Fibroblast of skin of left quadriceps (primary cell): ENCODE results near the gene GRIP1.

ENCODE experiments used
- DNase-seq, 2 experiments: peaks; one replicate each; pipeline ENCODE4 v3.0.0-alpha.2; 2013; ENCODE audit warnings: low read depth in 2 of 2

The GRIP1 gene

GRCh38 chr12:66640691-66641460 is 38.0 kb downstream of the GRIP1 start:
- DNase-seq = no peak

GRCh38 chr12:66638666-66639065 is 40.2 kb downstream of the GRIP1 start:
- no peak for DNase-seq

- peak; percentile 56 to 57 for DNase-seq
These were observed 41.1 kb downstream of the GRIP1 start for GRCh38 chr12:66637699-66638301.

GRCh38 chr12:66636771-66637170 is 42.1 kb downstream of the GRIP1 start:
- no peak for DNase-seq

- DNase-seq = no peak
These were observed 45.2 kb downstream of the GRIP1 start for GRCh38 chr12:66633676-66634075.

GRCh38 chr12:66629138-66629870 is 49.6 kb downstream of the GRIP1 start:
- DNase-seq = no peak

- DNase-seq = no peak
These were observed 50.9 kb downstream of the GRIP1 start for GRCh38 chr12:66627988-66628317.

- DNase-seq = no peak
These were observed 51.4 kb downstream of the GRIP1 start for GRCh38 chr12:66627270-66627987.

- no peak for DNase-seq
These were observed 54.1 kb downstream of the GRIP1 start for GRCh38 chr12:66624806-66625205.

GRCh38 chr12:66623455-66623854 is 55.4 kb downstream of the GRIP1 start:
- no peak for DNase-seq

- DNase-seq = no peak
These were observed 58.2 kb downstream of the GRIP1 start for GRCh38 chr12:66620688-66621087.

- DNase-seq = no peak
These were observed 58.9 kb downstream of the GRIP1 start for GRCh38 chr12:66620026-66620425.

- no peak for DNase-seq
These were observed 60.9 kb downstream of the GRIP1 start for GRCh38 chr12:66617991-66618390.

GRCh38 chr12:66612090-66612775 is 66.6 kb downstream of the GRIP1 start:
- no peak for DNase-seq

GRCh38 chr12:66607147-66607546 is 71.7 kb downstream of the GRIP1 start:
- DNase-seq = no peak

- no peak for DNase-seq
These were observed 73.6 kb downstream of the GRIP1 start for GRCh38 chr12:66605293-66605692.

GRCh38 chr12:66603981-66604479 is 74.8 kb downstream of the GRIP1 start:
- no peak for DNase-seq

- no peak for DNase-seq
These were observed 75.4 kb downstream of the GRIP1 start for GRCh38 chr12:66603461-66603860.

- DNase-seq = no peak
These were observed 76.3 kb downstream of the GRIP1 start for GRCh38 chr12:66602483-66603143.

GRCh38 chr12:66600903-66601302 is 78.0 kb downstream of the GRIP1 start:
- no peak for DNase-seq

GRCh38 chr12:66599816-66600215 is 79.1 kb downstream of the GRIP1 start:
- DNase-seq = no peak
